Middle frontal gyrus (tissue), 1 donor: ENCODE results near the gene TMEM219.
"Not testable (repeated sequence)": the region's sequence is repeated elsewhere in the genome, so short reads cannot be mapped to it uniquely, and the experiment has no call there.

Experiments used
- DNase-seq: peaks from one replicate; pipeline ENCODE4 v3.0.0-alpha.2; 2015; ENCODE audit warnings: low spot score; ENCODE audit errors: extremely low spot score

TMEM219 gene

GRCh38 chr16:30011714-30012504 is 50.0 kb downstream of the TMEM219 start:
- DNase-seq: no peak

GRCh38 chr16:30012598-30012997 is 50.7 kb downstream of the TMEM219 start:
- DNase-seq: not testable (repeated sequence)

- DNase-seq: not testable (repeated sequence)
Observed at GRCh38 chr16:30015450-30015849, 53.6 kb downstream of the TMEM219 start.

- DNase-seq: no peak
Observed at GRCh38 chr16:30016555-30017276, 54.8 kb downstream of the TMEM219 start.

GRCh38 chr16:30017277-30017656 is 55.4 kb downstream of the TMEM219 start:
- DNase-seq: no peak

- not testable (repeated sequence) for DNase-seq
Observed at GRCh38 chr16:30017937-30018336, 56.1 kb downstream of the TMEM219 start.

GRCh38 chr16:30018731-30019158 is 56.9 kb downstream of the TMEM219 start:
- no peak for DNase-seq
